GM12878 (cell line): Measurements from ENCODE around the gene ISCU. TPM values are rescaled to one million over a fixed set of nuclear protein-coding genes. Genes with fewer than 3 reads are reported as not detected.

Experiments used
- BACH1 ChIP-seq: fragments of 450-650 bp; IDR thresholded peaks from 2 replicates; pipeline ENCODE4 v1.6.1; 2017; ENCODE audit warnings: mild to moderate bottlenecking, borderline replicate concordance
- CHD2 ChIP-seq: IDR thresholded peaks from 2 replicates; pipeline ENCODE4 v1.6.1; 2011; ENCODE audit warnings: low read depth, low read length, improper control_type of control experiment, borderline replicate concordance
- CREM ChIP-seq: IDR thresholded peaks from 2 replicates; pipeline ENCODE4 v1.6.1; 2014; ENCODE audit warnings: antibody characterized with exemption, low read depth
- CTCF ChIP-seq, 3 experiments: IDR thresholded peaks in 2 of 3; conservative IDR thresholded peaks in 1 of 3; 2 replicates each; pipeline ENCODE4 v1.5.1; 2011; ENCODE audit warnings: low read depth in 3 of 3, low read length in 3 of 3, mild to moderate bottlenecking in 3 of 3, control low read depth in 2 of 3, moderate library complexity in 2 of 3, inconsistent platforms in 1 of 3, mixed read lengths in 1 of 3; ENCODE audit not compliant: control insufficient read depth in 2 of 3, insufficient read depth in 1 of 3; ENCODE audit errors: extremely low read depth in 1 of 3
- IRF5 ChIP-seq: fragments of 450-650 bp; IDR thresholded peaks from 2 replicates; pipeline ENCODE4 v1.6.1; 2017; ENCODE audit warnings: borderline replicate concordance
- LARP7 ChIP-seq: fragments of 450-650 bp; IDR thresholded peaks from 2 replicates; pipeline ENCODE4 v1.6.1; 2017; ENCODE audit warnings: mild to moderate bottlenecking
- NR2C1 ChIP-seq: fragments of 450-650 bp; IDR thresholded peaks from 2 replicates; pipeline ENCODE4 v1.6.1; 2017; ENCODE audit warnings: antibody characterized with exemption, mild to moderate bottlenecking, moderate library complexity
- PKNOX1 ChIP-seq: fragments of 450-650 bp; IDR thresholded peaks from 2 replicates; pipeline ENCODE4 v1.6.1; 2016; ENCODE audit warnings: mild to moderate bottlenecking
- SMAD5 ChIP-seq: IDR thresholded peaks from 2 replicates; pipeline ENCODE4 v1.6.1; 2016; ENCODE audit warnings: antibody characterized with exemption, low read depth
- TARDBP ChIP-seq: IDR thresholded peaks from 2 replicates; pipeline ENCODE4 v1.6.1; 2016; ENCODE audit warnings: borderline replicate concordance
- ZBED1 ChIP-seq: IDR thresholded peaks from 2 replicates; pipeline ENCODE4 v1.6.1; 2016; ENCODE audit warnings: borderline replicate concordance
- ZNF24 ChIP-seq: fragments of 450-650 bp; IDR thresholded peaks from 2 replicates; pipeline ENCODE4 v1.6.1; 2017; ENCODE audit warnings: antibody characterized with exemption, mild to moderate bottlenecking
- polyA plus RNA-seq, 11 experiments: library from polyadenylated mRNA; depleted of rRNA in 4 of 11; unstranded in 6 of 11; stranded (reverse) in 5 of 11; fragments of >200 nt; fragmentation: Nextera tagmentation in 4 of 11; fragmentation: Illumina TruSeq in 1 of 11; extraction: Ambion mirVana in 4 of 11; extraction: Trizol in 1 of 11; gene quantifications; 1 replicate in 1 of 11; 2 replicates in 10 of 11; pipeline versions ENCODE4 v1.2.1 to v1.2.3, GENCODE V29; 2011 to 2016; ENCODE audit warnings: inconsistent platforms in 2 of 11, missing spikeins in 2 of 11, low read depth in 1 of 11
- total RNA-seq, 4 experiments: library from RNA; depleted of rRNA in 3 of 4; stranded (reverse); fragments of >200 nt in 3 of 4; fragmentation: Illumina TruSeq in 1 of 4; extraction: Trizol in 1 of 4; gene quantifications; 2 replicates each; pipeline versions ENCODE4 v1.2.1 to v1.2.3, GENCODE V29; 2013 to 2021
- TF ChIP-seq, protein P1 (sequence below): fragments of 450-650 bp; conservative IDR thresholded peaks from 2 replicates; pipeline ENCODE4 v1.6.1; 2017; ENCODE audit warnings: mild to moderate bottlenecking, moderate library complexity
- TF ChIP-seq, protein P2 (sequence below): IDR thresholded peaks from 2 replicates; pipeline ENCODE4 v1.6.1; 2011; ENCODE audit warnings: low read depth, low read length, improper control_type of control experiment, borderline replicate concordance
- TF ChIP-seq, protein P3 (sequence below): fragments of 450-650 bp; IDR thresholded peaks from 2 replicates; pipeline ENCODE4 v1.6.1; 2017; ENCODE audit warnings: mild to moderate bottlenecking, moderate library complexity

Gene ISCU
- total and polyA plus RNA-seq, 10 of the 15 experiments (the other 5 are each of a cell fraction or from before 2014, with no cell fraction given) = 32.8 to 260 (median 127) TPM

GRCh38 chr12:108572166-108572790 is 9.9 kb downstream of the ISCU start (continued):
- TF ChIP-seq, protein P1, sequence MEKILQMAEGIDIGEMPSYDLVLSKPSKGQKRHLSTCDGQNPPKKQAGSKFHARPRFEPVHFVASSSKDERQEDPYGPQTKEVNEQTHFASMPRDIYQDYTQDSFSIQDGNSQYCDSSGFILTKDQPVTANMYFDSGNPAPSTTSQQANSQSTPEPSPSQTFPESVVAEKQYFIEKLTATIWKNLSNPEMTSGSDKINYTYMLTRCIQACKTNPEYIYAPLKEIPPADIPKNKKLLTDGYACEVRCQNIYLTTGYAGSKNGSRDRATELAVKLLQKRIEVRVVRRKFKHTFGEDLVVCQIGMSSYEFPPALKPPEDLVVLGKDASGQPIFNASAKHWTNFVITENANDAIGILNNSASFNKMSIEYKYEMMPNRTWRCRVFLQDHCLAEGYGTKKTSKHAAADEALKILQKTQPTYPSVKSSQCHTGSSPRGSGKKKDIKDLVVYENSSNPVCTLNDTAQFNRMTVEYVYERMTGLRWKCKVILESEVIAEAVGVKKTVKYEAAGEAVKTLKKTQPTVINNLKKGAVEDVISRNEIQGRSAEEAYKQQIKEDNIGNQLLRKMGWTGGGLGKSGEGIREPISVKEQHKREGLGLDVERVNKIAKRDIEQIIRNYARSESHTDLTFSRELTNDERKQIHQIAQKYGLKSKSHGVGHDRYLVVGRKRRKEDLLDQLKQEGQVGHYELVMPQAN = no peak; the same call in 1 of the 2 replicates
- no peak for TF ChIP-seq LARP7
- no peak for TF ChIP-seq IRF5
- TF ChIP-seq, protein P2, sequence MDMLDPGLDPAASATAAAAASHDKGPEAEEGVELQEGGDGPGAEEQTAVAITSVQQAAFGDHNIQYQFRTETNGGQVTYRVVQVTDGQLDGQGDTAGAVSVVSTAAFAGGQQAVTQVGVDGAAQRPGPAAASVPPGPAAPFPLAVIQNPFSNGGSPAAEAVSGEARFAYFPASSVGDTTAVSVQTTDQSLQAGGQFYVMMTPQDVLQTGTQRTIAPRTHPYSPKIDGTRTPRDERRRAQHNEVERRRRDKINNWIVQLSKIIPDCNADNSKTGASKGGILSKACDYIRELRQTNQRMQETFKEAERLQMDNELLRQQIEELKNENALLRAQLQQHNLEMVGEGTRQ = no peak
- 0 out of 2 replicates have a peak, but pooled peaks have one; percentile 38 for TF ChIP-seq ZBED1
- 0 out of 2 replicates have a peak, but pooled peaks have one; percentile 26 for TF ChIP-seq CREM
- TF ChIP-seq BACH1 = peak; percentile 8; the same call in 1 of the 2 replicates
- TF ChIP-seq, protein P3, sequence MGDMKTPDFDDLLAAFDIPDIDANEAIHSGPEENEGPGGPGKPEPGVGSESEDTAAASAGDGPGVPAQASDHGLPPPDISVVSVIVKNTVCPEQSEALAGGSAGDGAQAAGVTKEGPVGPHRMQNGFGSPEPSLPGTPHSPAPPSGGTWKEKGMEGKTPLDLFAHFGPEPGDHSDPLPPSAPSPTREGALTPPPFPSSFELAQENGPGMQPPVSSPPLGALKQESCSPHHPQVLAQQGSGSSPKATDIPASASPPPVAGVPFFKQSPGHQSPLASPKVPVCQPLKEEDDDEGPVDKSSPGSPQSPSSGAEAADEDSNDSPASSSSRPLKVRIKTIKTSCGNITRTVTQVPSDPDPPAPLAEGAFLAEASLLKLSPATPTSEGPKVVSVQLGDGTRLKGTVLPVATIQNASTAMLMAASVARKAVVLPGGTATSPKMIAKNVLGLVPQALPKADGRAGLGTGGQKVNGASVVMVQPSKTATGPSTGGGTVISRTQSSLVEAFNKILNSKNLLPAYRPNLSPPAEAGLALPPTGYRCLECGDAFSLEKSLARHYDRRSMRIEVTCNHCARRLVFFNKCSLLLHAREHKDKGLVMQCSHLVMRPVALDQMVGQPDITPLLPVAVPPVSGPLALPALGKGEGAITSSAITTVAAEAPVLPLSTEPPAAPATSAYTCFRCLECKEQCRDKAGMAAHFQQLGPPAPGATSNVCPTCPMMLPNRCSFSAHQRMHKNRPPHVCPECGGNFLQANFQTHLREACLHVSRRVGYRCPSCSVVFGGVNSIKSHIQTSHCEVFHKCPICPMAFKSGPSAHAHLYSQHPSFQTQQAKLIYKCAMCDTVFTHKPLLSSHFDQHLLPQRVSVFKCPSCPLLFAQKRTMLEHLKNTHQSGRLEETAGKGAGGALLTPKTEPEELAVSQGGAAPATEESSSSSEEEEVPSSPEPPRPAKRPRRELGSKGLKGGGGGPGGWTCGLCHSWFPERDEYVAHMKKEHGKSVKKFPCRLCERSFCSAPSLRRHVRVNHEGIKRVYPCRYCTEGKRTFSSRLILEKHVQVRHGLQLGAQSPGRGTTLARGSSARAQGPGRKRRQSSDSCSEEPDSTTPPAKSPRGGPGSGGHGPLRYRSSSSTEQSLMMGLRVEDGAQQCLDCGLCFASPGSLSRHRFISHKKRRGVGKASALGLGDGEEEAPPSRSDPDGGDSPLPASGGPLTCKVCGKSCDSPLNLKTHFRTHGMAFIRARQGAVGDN = peak; percentile 91
- no peak for TF ChIP-seq TARDBP
- TF ChIP-seq SMAD5 = no peak
- TF ChIP-seq CHD2 = 0 out of 2 replicates have a peak, but pooled peaks have one; percentile 24
- TF ChIP-seq PKNOX1 = no peak; the same call in 1 of the 2 replicates
- no peak for TF ChIP-seq NR2C1
- no peak for TF ChIP-seq CTCF (IDR thresholded peaks at IDR 0.05 in 2 of 3, conservative IDR thresholded peaks at IDR 0.05 in 1 of 3; ENCODE audit: control insufficient read depth in 2 of 3, extremely low read depth in 1 of 3, insufficient read depth in 1 of 3, low read depth in 3 of 3, low read length in 3 of 3)
- TF ChIP-seq ZNF24 = peak; percentile 44; the same call in 1 of the 2 replicates
